ENCODE results near the gene ZNF576. TPM values are rescaled to one million over a fixed set of nuclear protein-coding genes. Genes with fewer than 3 reads are reported as not detected.

ZNF576 gene
- total and polyA plus RNA-seq, 2 of the 13 experiments (the other 11 are each of a cell fraction or from before 2014, with no cell fraction given) = 7.2 to 9.6 TPM

GRCh38 chr19:43619262-43620060, 23.1 kb downstream of the ZNF576 start, which contains the start of gene ZNF428 (continued):
- TF ChIP-seq ZNF572 (CRISPR knock-in tag; IDR thresholded peaks at IDR 0.05) (no peak), MAZ (IDR thresholded peaks at IDR 0.05; ENCODE audit: borderline replicate concordance, low read depth, low read length) (peak; percentile 80), MAZ (CRISPR knock-in tag; IDR thresholded peaks at IDR 0.05; ENCODE audit: low read depth) (peak; percentile 97), JUN (CRISPR knock-in tag; IDR thresholded peaks at IDR 0.05) (0 out of 2 replicates have a peak, but pooled peaks have one; percentile 27), HES4 (CRISPR knock-in tag; IDR thresholded peaks at IDR 0.05; ENCODE audit: borderline replicate concordance) (peak; percentile 85), RFXANK (CRISPR knock-in tag; IDR thresholded peaks at IDR 0.05) (0 out of 2 replicates have a peak, but pooled peaks have one; percentile 26), ONECUT2 (CRISPR knock-in tag; IDR thresholded peaks at IDR 0.05) (no peak; the same call in 1 of the 2 replicates), ZNF737 (CRISPR knock-in tag; IDR thresholded peaks at IDR 0.05; ENCODE audit: borderline replicate concordance) (no peak), ZNF747 (CRISPR knock-in tag; IDR thresholded peaks at IDR 0.05; ENCODE audit: borderline replicate concordance) (peak; percentile 92), CCDC6 (CRISPR knock-in tag; IDR thresholded peaks at IDR 0.05) (peak; percentile 75; the same call in 1 of the 2 replicates), ZNF292 (CRISPR knock-in tag; IDR thresholded peaks at IDR 0.05; ENCODE audit: borderline replicate concordance, low read depth) (0 out of 2 replicates have a peak, but pooled peaks have one; percentile 9), NR1H2 (CRISPR knock-in tag; IDR thresholded peaks at IDR 0.05; ENCODE audit: borderline replicate concordance, low read depth) (peak; percentile 72; the same call in 1 of the 2 replicates), ZNF451 (CRISPR knock-in tag; IDR thresholded peaks at IDR 0.05) (peak; percentile 86), MYNN (CRISPR knock-in tag; IDR thresholded peaks at IDR 0.05; ENCODE audit: low read depth) (no peak; the same call in 1 of the 2 replicates), RORA (CRISPR knock-in tag; IDR thresholded peaks at IDR 0.05) (no peak), ISX (CRISPR knock-in tag; conservative IDR thresholded peaks at IDR 0.05) (peak; percentile 55; the same call in 1 of the 2 replicates), LCORL (IDR thresholded peaks at IDR 0.05) (no peak), LCORL (CRISPR knock-in tag; IDR thresholded peaks at IDR 0.05) (no peak), NFYB (CRISPR knock-in tag; IDR thresholded peaks at IDR 0.05) (0 out of 2 replicates have a peak, but pooled peaks have one; percentile 1), ZFP37 (CRISPR knock-in tag; IDR thresholded peaks at IDR 0.05; ENCODE audit: borderline replicate concordance) (no peak), ZNF34 (CRISPR knock-in tag; IDR thresholded peaks at IDR 0.05; ENCODE audit: borderline replicate concordance) (peak; percentile 98; the same call in 1 of the 2 replicates), ZNF788 (CRISPR knock-in tag; IDR thresholded peaks at IDR 0.05; ENCODE audit: borderline replicate concordance) (peak; percentile 46; the same call in 1 of the 2 replicates), ZNF232 (CRISPR knock-in tag; IDR thresholded peaks at IDR 0.05; ENCODE audit: borderline replicate concordance) (no peak; the same call in 1 of the 2 replicates), THYN1 (CRISPR knock-in tag; IDR thresholded peaks at IDR 0.05; ENCODE audit: borderline replicate concordance, low read depth) (no peak; the same call in 1 of the 2 replicates), PATZ1 (CRISPR knock-in tag; IDR thresholded peaks at IDR 0.05) (peak; percentile 14), ZKSCAN1 (IDR thresholded peaks at IDR 0.05; ENCODE audit: low read length) (no peak), SNRNP70 (IDR thresholded peaks at IDR 0.05; ENCODE audit: low read depth, low read length) (no peak), DMAP1 (CRISPR knock-in tag; IDR thresholded peaks at IDR 0.05) (peak; percentile 65; the same call in 1 of the 2 replicates), MIXL1 (CRISPR knock-in tag; IDR thresholded peaks at IDR 0.05) (0 out of 2 replicates have a peak, but pooled peaks have one; percentile 12)
- TF ChIP-seq, protein P1, sequence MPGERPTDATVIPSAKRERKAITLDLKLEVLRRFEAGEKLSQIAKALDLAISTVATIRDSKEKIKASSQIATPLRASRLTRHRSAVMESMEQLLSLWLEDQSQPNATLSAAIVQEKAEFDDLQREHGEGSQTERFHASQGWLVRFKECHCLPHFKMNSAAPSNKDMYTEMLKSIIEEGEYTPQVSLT (CRISPR knock-in tag; IDR thresholded peaks at IDR 0.05; ENCODE audit: borderline replicate concordance, low read depth) = no peak
